GM10266 (cell line): ENCODE results near the gene IGFBP4.

Experiments used
- DNase-seq: peaks from one replicate; pipeline ENCODE4 v3.0.0; 2012; ENCODE audit errors: extremely low spot score
- CTCF ChIP-seq: IDR thresholded peaks from 2 replicates; pipeline ENCODE4 v1.5.1; 2012; ENCODE audit warnings: mild to moderate bottlenecking, low read depth; ENCODE audit not compliant: control insufficient read depth, insufficient read depth; ENCODE audit errors: missing control alignments

Gene IGFBP4

GRCh38 chr17:40457369-40457768 is 14.1 kb downstream of the IGFBP4 start:
- no peak for TF ChIP-seq CTCF
- DNase-seq = no peak

GRCh38 chr17:40457964-40458791 is 14.9 kb downstream of the IGFBP4 start:
- TF ChIP-seq CTCF = no peak
- no peak for DNase-seq

- no peak for TF ChIP-seq CTCF
- no peak for DNase-seq
Measured at GRCh38 chr17:40458851-40459482, 15.7 kb downstream of the IGFBP4 start.

GRCh38 chr17:40459636-40460603 is 16.7 kb downstream of the IGFBP4 start:
- no peak for DNase-seq
- TF ChIP-seq CTCF = no peak

GRCh38 chr17:40460604-40460967 is 17.3 kb downstream of the IGFBP4 start:
- TF ChIP-seq CTCF = no peak
- DNase-seq = no peak

- no peak for DNase-seq
- TF ChIP-seq CTCF = no peak
Measured at GRCh38 chr17:40460968-40461731, 17.9 kb downstream of the IGFBP4 start.
